Thymus (tissue), 11 donors: Measurements from ENCODE around the gene LIME1. TPM values are rescaled to one million over a fixed set of nuclear protein-coding genes. Genes with fewer than 3 reads are reported as not detected.

ENCODE experiments used
- DNase-seq, 9 donors: peaks; one replicate each; pipeline ENCODE4 v3.0.0-alpha.2; 2013; ENCODE audit warnings: low spot score in 9 of 9, low read depth in 6 of 9, missing footprints in 1 of 9
- H3K27ac ChIP-seq, 2 donors: one replicate each; pipeline ENCODE4 v1.5.1; 2013; ENCODE audit warnings: control low read depth in 1 of 2, low read depth in 1 of 2, low read length in 1 of 2, mild to moderate bottlenecking in 1 of 2, moderate library complexity in 1 of 2
- H3K27me3 ChIP-seq, 2 donors: one replicate each; pipeline ENCODE4 v1.5.1; 2013; ENCODE audit warnings: low read length in 1 of 2; ENCODE audit not compliant: control insufficient read depth in 2 of 2, insufficient read depth in 1 of 2
- H3K36me3 ChIP-seq, 2 donors: one replicate each; pipeline ENCODE4 v1.5.1; 2013; ENCODE audit warnings: low read length in 1 of 2, mild to moderate bottlenecking in 1 of 2, moderate library complexity in 1 of 2; ENCODE audit not compliant: control insufficient read depth in 2 of 2, insufficient read depth in 2 of 2
- H3K4me1 ChIP-seq, 2 donors: one replicate each; pipeline ENCODE4 v1.5.1; 2013; ENCODE audit warnings: low read length in 2 of 2; ENCODE audit not compliant: control insufficient read depth in 2 of 2, insufficient read depth in 2 of 2
- H3K4me3 ChIP-seq, 2 donors: one replicate each; pipeline ENCODE4 v1.5.1; 2013; ENCODE audit warnings: low read length in 2 of 2, control low read depth in 1 of 2, mild to moderate bottlenecking in 1 of 2
- H3K9me3 ChIP-seq, 2 donors: one replicate each; pipeline ENCODE4 v1.5.1; 2013; ENCODE audit warnings: low read length in 1 of 2, mild to moderate bottlenecking in 1 of 2; ENCODE audit not compliant: control insufficient read depth in 2 of 2, insufficient read depth in 1 of 2
- WGBS: extraction: QIAGEN DNeasy Blood & Tissue Kit; methylation state at CpG from one replicate; pipeline ENCODE4 v1.1.7; 2013; 5-methylcytosine and 5-hydroxymethylcytosine counted together
- polyA plus RNA-seq: library from polyadenylated mRNA; stranded (reverse); fragments of 200-250 nt; gene quantifications from one replicate; pipeline ENCODE4 v1.2.3, GENCODE V29; 2013
- total RNA-seq: library from RNA; stranded (reverse); fragments of 120-200 nt; gene quantifications from one replicate; pipeline ENCODE4 v1.2.4, GENCODE V29; 2013
- donor health status: healthy.

Gene LIME1
- total and polyA plus RNA-seq, 2 donors: 80.5 to 181 TPM

GRCh38 chr20:63765082-63765873, 28.8 kb downstream of the LIME1 start:
- 95% methylated on average over 16 of the region's 16 CpGs for WGBS
- DNase-seq: no peak

GRCh38 chr20:63765902-63766301, 29.4 kb downstream of the LIME1 start:
- H3K27me3 ChIP-seq: no peaks in the 10 kb centered on the region
- H3K36me3 ChIP-seq: no peaks in the 10 kb centered on the region
- H3K27ac ChIP-seq: no peak overlapping the region
- DNase-seq: no peak
- no peaks in the 10 kb centered on the region for H3K9me3 ChIP-seq
- no peak overlapping the region for H3K4me3 ChIP-seq
- 98% methylated on average over 7 of the region's 7 CpGs for WGBS
- H3K4me1 ChIP-seq: no peaks in the 10 kb centered on the region

More at GRCh38 chr20:63765082-63765873, 28.8 kb downstream of the LIME1 start:
- Histone ChIP-seq H3K9me3 (no peaks in the 10 kb centered on the region), H3K4me3 (no peak overlapping the region), H3K27ac (no peak overlapping the region), H3K36me3 (no peaks in the 10 kb centered on the region), H3K27me3 (no peaks in the 10 kb centered on the region), H3K4me1 (no peaks in the 10 kb centered on the region)

- Histone ChIP-seq H3K36me3 (no peaks in the 10 kb centered on the region), H3K4me1 (no peaks in the 10 kb centered on the region)
- DNase-seq: no peak
Observed at GRCh38 chr20:63766695-63767426, 30.4 kb downstream of the LIME1 start.

GRCh38 chr20:63767456-63767855, 31.0 kb downstream of the LIME1 start:
- peaks cover 0 to 2% of the 10 kb centered on the region in 2 donors for H3K9me3 ChIP-seq
- WGBS: 85% methylated on average over 18 of the region's 18 CpGs
- H3K4me1 ChIP-seq: no peaks in the 10 kb centered on the region
- H3K27ac ChIP-seq: no peak overlapping the region
- H3K4me3 ChIP-seq: no peak overlapping the region
- no peaks in the 10 kb centered on the region for H3K36me3 ChIP-seq
- peaks cover 0 to 2% of the 10 kb centered on the region in 2 donors for H3K27me3 ChIP-seq
- no peak for DNase-seq

More at GRCh38 chr20:63766695-63767426, 30.4 kb downstream of the LIME1 start:
- peaks cover 0 to 2% of the 10 kb centered on the region in 2 donors for H3K27me3 ChIP-seq
- H3K4me3 ChIP-seq: no peak overlapping the region
- WGBS: 98% methylated on average over 38 of the region's 38 CpGs
- no peak overlapping the region for H3K27ac ChIP-seq
- peaks cover 0 to 2% of the 10 kb centered on the region in 2 donors for H3K9me3 ChIP-seq

- Histone ChIP-seq H3K4me3 (no peak overlapping the region), H3K9me3 (peaks cover 0 to 2% of the 10 kb centered on the region in 2 donors), H3K27me3 (peaks cover 0 to 2% of the 10 kb centered on the region in 2 donors), H3K4me1 (peaks cover 0 to 2% of the 10 kb centered on the region in 2 donors), H3K27ac (no peak overlapping the region), H3K36me3 (no peaks in the 10 kb centered on the region)
- DNase-seq: no peak
- 94% methylated on average over 7 of the region's 7 CpGs for WGBS
Observed at GRCh38 chr20:63767886-63768285, 31.4 kb downstream of the LIME1 start.

- Histone ChIP-seq H3K4me3 (no peak overlapping the region), H3K27ac (no peak overlapping the region), H3K9me3 (peaks cover 2 to 4% of the 10 kb centered on the region in 2 donors), H3K36me3 (no peaks in the 10 kb centered on the region), H3K27me3 (peaks cover 0 to 2% of the 10 kb centered on the region in 2 donors), H3K4me1 (peaks cover 4 to 12% of the 10 kb centered on the region in 2 donors)
- WGBS: 97% methylated on average over 26 of the region's 26 CpGs
- no peak for DNase-seq
Observed at GRCh38 chr20:63768591-63769515, 32.4 kb downstream of the LIME1 start.

- DNase-seq: no peak
- peaks cover 0 to 2% of the 10 kb centered on the region in 2 donors for H3K27me3 ChIP-seq
- H3K4me3 ChIP-seq: no peak overlapping the region
- 98% methylated on average over 31 of the region's 31 CpGs for WGBS
- H3K4me1 ChIP-seq: peaks cover 6 to 22% of the 10 kb centered on the region in 2 donors
- H3K36me3 ChIP-seq: no peaks in the 10 kb centered on the region
- H3K27ac ChIP-seq: no peak overlapping the region
- peaks cover 2 to 4% of the 10 kb centered on the region in 2 donors for H3K9me3 ChIP-seq
Observed at GRCh38 chr20:63769891-63770474, 33.5 kb downstream of the LIME1 start.

GRCh38 chr20:63771046-63771707, 34.7 kb downstream of the LIME1 start:
- peaks cover 0 to 7% of the 10 kb centered on the region in 2 donors for H3K27me3 ChIP-seq
- H3K4me3 ChIP-seq: no peak overlapping the region
- WGBS: 96% methylated on average over 52 of the region's 52 CpGs
- H3K27ac ChIP-seq: no peak overlapping the region
- DNase-seq: no peak
- H3K9me3 ChIP-seq: peaks cover 2 to 4% of the 10 kb centered on the region in 2 donors
- H3K36me3 ChIP-seq: no peaks in the 10 kb centered on the region
- peaks cover 6 to 26% of the 10 kb centered on the region in 2 donors for H3K4me1 ChIP-seq
